ENCODE data around the gene GIPC1. TPM values are rescaled to one million over a fixed set of nuclear protein-coding genes. Genes with fewer than 3 reads are reported as not detected.

The GIPC1 gene
- total RNA-seq, 1 experiment from 2014 or later = 103 TPM

DNA sequence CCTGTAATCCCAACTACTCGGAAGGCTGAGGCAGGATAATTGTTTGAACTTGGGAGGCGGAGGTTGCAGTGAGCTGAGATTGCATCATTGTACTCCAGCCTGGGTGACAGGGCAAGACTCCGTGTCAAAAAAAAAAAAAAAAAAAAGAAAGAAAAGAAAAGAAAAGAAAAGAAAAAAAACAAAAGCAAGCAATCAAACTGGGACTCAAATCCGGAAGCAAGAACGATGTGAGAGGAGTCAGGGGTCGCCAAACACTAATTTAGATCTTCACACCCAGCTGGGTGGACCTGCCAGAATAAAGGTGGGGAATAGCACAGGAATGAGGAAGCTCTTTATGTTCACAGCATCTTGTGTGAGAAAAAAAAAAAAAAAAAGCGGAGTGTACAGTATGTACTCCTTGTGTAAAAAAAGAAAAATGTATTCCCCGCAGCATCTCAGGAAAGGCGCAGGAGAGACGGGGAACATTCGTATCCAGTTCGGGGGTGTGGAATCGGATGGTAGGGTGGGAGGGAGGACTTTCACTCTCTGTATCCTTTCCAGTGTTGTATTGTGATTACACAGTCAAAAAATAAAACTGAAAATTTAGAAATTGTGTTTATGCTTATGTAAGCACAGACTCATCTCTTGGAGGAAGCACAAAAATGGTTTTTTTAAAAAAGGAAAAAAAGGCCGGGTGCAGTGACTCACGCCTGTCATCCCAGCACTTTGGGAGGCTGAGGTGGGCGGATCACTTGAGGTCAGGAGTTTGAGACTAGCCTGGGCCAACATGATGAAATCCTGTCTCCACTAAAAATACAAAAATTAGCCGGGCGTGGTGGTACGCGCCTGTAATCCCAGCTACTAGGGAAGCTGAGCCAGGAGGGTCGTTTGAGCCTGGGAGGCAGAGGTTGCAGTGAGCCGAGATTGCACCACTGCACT lies 14.6 kb upstream of the GIPC1 start (continued):
- TF ChIP-seq EZH2phosphoT487 (IDR thresholded peaks at IDR 0.05; ENCODE audit: borderline replicate concordance) (no peak), FOSL1 (IDR thresholded peaks at IDR 0.05; ENCODE audit: low read depth) (peak; percentile 44; the same call in 1 of the 2 replicates), YY1 (IDR thresholded peaks at IDR 0.05; ENCODE audit: extremely low read depth, insufficient replicate concordance, low read depth, low read length) (no peak), POLR2A (IDR thresholded peaks at IDR 0.05; ENCODE audit: borderline replicate concordance, extremely low read depth, insufficient read depth, insufficient read length) (no peak), SIN3A (IDR thresholded peaks at IDR 0.05; ENCODE audit: low read depth) (no peak), SRF (IDR thresholded peaks at IDR 0.05; ENCODE audit: low read depth) (no peak), SP1 (IDR thresholded peaks at IDR 0.05; ENCODE audit: low read depth) (no peak), ELF1 (IDR thresholded peaks at IDR 0.05; ENCODE audit: borderline replicate concordance, low read depth) (no peak), CEBPB (IDR thresholded peaks at IDR 0.05; ENCODE audit: low read depth) (peak; percentile 66), ZNF274 (IDR thresholded peaks at IDR 0.05; ENCODE audit: low read depth, low read length) (no peak), CBX3 (IDR thresholded peaks at IDR 0.05; ENCODE audit: low read depth) (0 out of 2 replicates have a peak, but pooled peaks have one; percentile 12), EGR1 (IDR thresholded peaks at IDR 0.05; ENCODE audit: low read depth) (peak; percentile 82)
- TF ChIP-seq, protein P1, sequence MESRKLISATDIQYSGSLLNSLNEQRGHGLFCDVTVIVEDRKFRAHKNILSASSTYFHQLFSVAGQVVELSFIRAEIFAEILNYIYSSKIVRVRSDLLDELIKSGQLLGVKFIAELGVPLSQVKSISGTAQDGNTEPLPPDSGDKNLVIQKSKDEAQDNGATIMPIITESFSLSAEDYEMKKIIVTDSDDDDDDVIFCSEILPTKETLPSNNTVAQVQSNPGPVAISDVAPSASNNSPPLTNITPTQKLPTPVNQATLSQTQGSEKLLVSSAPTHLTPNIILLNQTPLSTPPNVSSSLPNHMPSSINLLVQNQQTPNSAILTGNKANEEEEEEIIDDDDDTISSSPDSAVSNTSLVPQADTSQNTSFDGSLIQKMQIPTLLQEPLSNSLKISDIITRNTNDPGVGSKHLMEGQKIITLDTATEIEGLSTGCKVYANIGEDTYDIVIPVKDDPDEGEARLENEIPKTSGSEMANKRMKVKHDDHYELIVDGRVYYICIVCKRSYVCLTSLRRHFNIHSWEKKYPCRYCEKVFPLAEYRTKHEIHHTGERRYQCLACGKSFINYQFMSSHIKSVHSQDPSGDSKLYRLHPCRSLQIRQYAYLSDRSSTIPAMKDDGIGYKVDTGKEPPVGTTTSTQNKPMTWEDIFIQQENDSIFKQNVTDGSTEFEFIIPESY (IDR thresholded peaks at IDR 0.05; ENCODE audit: extremely low read depth, insufficient replicate concordance, low read length) = no peak

Measured in HCT116 (cell line).